ENCODE results near the gene COPS3. TPM values are rescaled to one million over a fixed set of nuclear protein-coding genes. Genes with fewer than 3 reads are reported as not detected.

COPS3 gene
- total and polyA plus RNA-seq, 9 of the 15 experiments (the other 6 are each of a cell fraction or from before 2014, with no cell fraction given): 92.4 to 295 (median 167) TPM

DNA sequence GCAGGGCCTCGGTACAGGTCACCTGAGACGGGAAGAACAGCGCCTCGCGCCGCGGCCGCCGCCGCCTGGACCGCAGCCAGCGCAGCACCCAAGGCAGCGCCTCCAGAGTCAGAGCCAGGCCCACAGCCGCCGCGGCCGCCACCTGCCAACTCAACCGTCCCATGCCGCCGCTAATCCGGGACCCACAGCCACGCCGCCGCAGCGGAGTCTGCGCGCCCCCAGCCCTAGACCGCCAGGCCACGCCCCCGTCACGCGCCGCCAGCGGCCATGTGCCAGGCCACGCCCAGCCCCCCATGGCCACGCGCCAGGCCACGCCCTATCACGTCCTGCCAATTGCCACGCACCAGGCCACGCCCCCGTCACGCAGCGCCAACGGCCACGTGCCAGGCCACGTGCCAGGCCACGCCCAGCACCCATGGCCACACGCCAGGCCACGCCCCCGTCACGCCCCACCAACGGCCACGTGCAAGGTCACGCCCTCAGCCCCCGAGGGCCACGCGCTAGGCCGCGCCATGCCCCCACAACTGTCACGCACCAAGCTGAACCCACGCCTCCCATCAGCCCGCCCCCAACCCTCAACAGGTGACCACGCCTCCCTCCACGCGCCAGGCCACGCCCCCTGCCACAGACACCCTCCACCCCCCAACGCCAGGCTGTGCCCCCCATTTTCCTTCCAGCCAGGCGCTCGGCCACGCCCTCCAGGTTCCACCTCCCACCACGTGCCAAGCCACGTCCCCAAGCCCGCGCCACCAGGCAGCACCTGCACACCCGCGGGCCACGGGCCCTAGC, 74.7 kb downstream of the COPS3 start, which contains the start of gene PLD6 (continued):
- TF ChIP-seq LCOR (CRISPR knock-in tag; IDR thresholded peaks at IDR 0.05): no peak
- TF ChIP-seq, protein P1, sequence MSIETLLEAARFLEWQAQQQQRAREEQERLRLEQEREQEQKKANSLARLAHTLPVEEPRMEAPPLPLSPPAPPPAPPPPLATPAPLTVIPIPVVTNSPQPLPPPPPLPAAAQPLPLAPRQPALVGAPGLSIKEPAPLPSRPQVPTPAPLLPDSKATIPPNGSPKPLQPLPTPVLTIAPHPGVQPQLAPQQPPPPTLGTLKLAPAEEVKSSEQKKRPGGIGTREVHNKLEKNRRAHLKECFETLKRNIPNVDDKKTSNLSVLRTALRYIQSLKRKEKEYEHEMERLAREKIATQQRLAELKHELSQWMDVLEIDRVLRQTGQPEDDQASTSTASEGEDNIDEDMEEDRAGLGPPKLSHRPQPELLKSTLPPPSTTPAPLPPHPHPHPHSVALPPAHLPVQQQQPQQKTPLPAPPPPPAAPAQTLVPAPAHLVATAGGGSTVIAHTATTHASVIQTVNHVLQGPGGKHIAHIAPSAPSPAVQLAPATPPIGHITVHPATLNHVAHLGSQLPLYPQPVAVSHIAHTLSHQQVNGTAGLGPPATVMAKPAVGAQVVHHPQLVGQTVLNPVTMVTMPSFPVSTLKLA (conservative IDR thresholded peaks at IDR 0.05): peak; percentile 100
- no peak for TF ChIP-seq ARID2 (IDR thresholded peaks at IDR 0.05)

- Histone ChIP-seq H3K27ac (ENCODE audit: extremely low read depth, low read depth, low read length) (peak overlapping the region; percentile 92), H3K9me1 (ENCODE audit: control insufficient read depth, insufficient read depth, low read length) (no peaks in the 10 kb centered on the region), H3K4me2 (ENCODE audit: insufficient read depth, low read length) (peak overlapping the region; percentile 84), H4K20me1 (replicated peaks; ENCODE audit: control insufficient read depth, insufficient read depth, low read length) (no peaks in the 10 kb centered on the region), H3K36me3 (ENCODE audit: control insufficient read depth, insufficient read depth, low read length) (peaks cover 42% of the 10 kb centered on the region; the same call in 2 of the 3 replicates), H3K9me3 (replicated peaks; ENCODE audit: control insufficient read depth, insufficient read depth, low read depth, low read length) (no peaks in the 10 kb centered on the region), H3K27me3 (ENCODE audit: control insufficient read depth in 2 of 2, insufficient read depth in 2 of 2, low read length in 2 of 2) (no peaks in the 10 kb centered on the region), H3K4me1 (replicated peaks in 1 of 2; ENCODE audit: control insufficient read depth in 2 of 2, insufficient read depth in 2 of 2, low read length in 2 of 2) (peaks cover 10 to 39% of the 10 kb centered on the region in 2 experiments; a peak in 4 of 5 replicates), H3K9ac (ENCODE audit: insufficient read depth in 1 of 2, low read depth in 2 of 2, low read length in 2 of 2) (peak overlapping the region; percentile 88 to 97), H3K4me3 (peak overlapping the region; percentile 66), H3K79me2 (ENCODE audit: control insufficient read depth, insufficient read depth, low read length) (peaks cover 47% of the 10 kb centered on the region), H2AFZ (ENCODE audit: low read depth, low read length) (peak overlapping the region; percentile 94)
- in situ Hi-C loops (cut with MboI) (no loop called here), intact Hi-C loops (cut with micrococcal nuclease) (loop anchor here (2.0 kb wide), 1 partner anchor 75 kb away; the partner anchor contains the start of gene COPS3)
- DNase-seq (ENCODE audit: extremely low read depth in 1 of 4, low spot score in 3 of 4) (peak; percentile 63 to 67 (median 66)), FAIRE-seq (no peak), ATAC-seq (peak; percentile 84)
- BruUV-seq (replicated peaks): TSS peak; percentile 55
- CTCF ChIA-PET (ENCODE audit: low intra/inter-chr PET ratio): interaction anchor here (0.6 kb wide), 1 partner anchor 436 kb away, joined by 5 read pairs; no protein-coding TSS in a partner anchor
- POLR2A ChIA-PET: no interaction called here
- under 1% methylated on average over 45 of the region's 70 CpGs for WGBS (ENCODE audit: insufficient coverage, low coverage, missing lambda C conversion rate)
- TF ChIP-seq ZNF146 (CRISPR knock-in tag; IDR thresholded peaks at IDR 0.05; ENCODE audit: unreplicated experiment): no peak
- TF ChIP-seq SMAD2 (IDR thresholded peaks at IDR 0.05; ENCODE audit: low read depth, low read length): no peak
- 0 out of 2 replicates have a peak, but pooled peaks have one; percentile 0 for TF ChIP-seq POLR2A (conservative IDR thresholded peaks at IDR 0.05)
- TF ChIP-seq, protein P2, sequence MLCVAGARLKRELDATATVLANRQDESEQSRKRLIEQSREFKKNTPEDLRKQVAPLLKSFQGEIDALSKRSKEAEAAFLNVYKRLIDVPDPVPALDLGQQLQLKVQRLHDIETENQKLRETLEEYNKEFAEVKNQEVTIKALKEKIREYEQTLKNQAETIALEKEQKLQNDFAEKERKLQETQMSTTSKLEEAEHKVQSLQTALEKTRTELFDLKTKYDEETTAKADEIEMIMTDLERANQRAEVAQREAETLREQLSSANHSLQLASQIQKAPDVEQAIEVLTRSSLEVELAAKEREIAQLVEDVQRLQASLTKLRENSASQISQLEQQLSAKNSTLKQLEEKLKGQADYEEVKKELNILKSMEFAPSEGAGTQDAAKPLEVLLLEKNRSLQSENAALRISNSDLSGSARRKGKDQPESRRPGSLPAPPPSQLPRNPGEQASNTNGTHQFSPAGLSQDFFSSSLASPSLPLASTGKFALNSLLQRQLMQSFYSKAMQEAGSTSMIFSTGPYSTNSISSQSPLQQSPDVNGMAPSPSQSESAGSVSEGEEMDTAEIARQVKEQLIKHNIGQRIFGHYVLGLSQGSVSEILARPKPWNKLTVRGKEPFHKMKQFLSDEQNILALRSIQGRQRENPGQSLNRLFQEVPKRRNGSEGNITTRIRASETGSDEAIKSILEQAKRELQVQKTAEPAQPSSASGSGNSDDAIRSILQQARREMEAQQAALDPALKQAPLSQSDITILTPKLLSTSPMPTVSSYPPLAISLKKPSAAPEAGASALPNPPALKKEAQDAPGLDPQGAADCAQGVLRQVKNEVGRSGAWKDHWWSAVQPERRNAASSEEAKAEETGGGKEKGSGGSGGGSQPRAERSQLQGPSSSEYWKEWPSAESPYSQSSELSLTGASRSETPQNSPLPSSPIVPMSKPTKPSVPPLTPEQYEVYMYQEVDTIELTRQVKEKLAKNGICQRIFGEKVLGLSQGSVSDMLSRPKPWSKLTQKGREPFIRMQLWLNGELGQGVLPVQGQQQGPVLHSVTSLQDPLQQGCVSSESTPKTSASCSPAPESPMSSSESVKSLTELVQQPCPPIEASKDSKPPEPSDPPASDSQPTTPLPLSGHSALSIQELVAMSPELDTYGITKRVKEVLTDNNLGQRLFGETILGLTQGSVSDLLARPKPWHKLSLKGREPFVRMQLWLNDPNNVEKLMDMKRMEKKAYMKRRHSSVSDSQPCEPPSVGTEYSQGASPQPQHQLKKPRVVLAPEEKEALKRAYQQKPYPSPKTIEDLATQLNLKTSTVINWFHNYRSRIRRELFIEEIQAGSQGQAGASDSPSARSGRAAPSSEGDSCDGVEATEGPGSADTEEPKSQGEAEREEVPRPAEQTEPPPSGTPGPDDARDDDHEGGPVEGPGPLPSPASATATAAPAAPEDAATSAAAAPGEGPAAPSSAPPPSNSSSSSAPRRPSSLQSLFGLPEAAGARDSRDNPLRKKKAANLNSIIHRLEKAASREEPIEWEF (CRISPR knock-in tag; IDR thresholded peaks at IDR 0.05): no peak
- TF ChIP-seq STAG1 (CRISPR knock-in tag; IDR thresholded peaks at IDR 0.05; ENCODE audit: borderline replicate concordance): no peak
- TF ChIP-seq MCM2 (IDR thresholded peaks at IDR 0.05; ENCODE audit: low read depth): no peak
- TF ChIP-seq ZNF707 (CRISPR knock-in tag; conservative IDR thresholded peaks at IDR 0.05): no peak
- no peak for TF ChIP-seq ZNF79 (CRISPR knock-in tag; IDR thresholded peaks at IDR 0.05; ENCODE audit: low read depth)
- TF ChIP-seq GABPA (tag; conservative IDR thresholded peaks at IDR 0.05; ENCODE audit: low read depth): no peak
- no peak for TF ChIP-seq NCOA6 (IDR thresholded peaks at IDR 0.05)
Observed at GRCh38 chr17:17205368-17206123, 75.5 kb downstream of the COPS3 start.

Measured in K562 (cell line).